ENCODE results near the gene IQCH.

Gene IQCH

GRCh38 chr15:67547836-67548235 lies 293.2 kb downstream of the IQCH start:
- Histone ChIP-seq H2AFZ (ENCODE audit: low read depth) (no peak overlapping the region), H3K4me2 (no peak overlapping the region), H3K4me1 (ENCODE audit: low read depth, poor library complexity, severe bottlenecking) (peaks cover 5% of the 10 kb centered on the region), H4K20me1 (ENCODE audit: insufficient read depth) (no peaks in the 10 kb centered on the region), H3K9ac (no peak overlapping the region), H3K36me3 (ENCODE audit: insufficient read depth) (no peaks in the 10 kb centered on the region), H3K27ac (no peak overlapping the region), H3K4me3 (IDR thresholded peaks at IDR 0.05; ENCODE audit: insufficient read depth, low read depth, low read length) (no peak overlapping the region), H3K27me3 (ENCODE audit: insufficient read depth, low read depth) (no peaks in the 10 kb centered on the region), H3K79me2 (ENCODE audit: insufficient read depth, low read depth) (no peaks in the 10 kb centered on the region)
- TF ChIP-seq, protein P1, sequence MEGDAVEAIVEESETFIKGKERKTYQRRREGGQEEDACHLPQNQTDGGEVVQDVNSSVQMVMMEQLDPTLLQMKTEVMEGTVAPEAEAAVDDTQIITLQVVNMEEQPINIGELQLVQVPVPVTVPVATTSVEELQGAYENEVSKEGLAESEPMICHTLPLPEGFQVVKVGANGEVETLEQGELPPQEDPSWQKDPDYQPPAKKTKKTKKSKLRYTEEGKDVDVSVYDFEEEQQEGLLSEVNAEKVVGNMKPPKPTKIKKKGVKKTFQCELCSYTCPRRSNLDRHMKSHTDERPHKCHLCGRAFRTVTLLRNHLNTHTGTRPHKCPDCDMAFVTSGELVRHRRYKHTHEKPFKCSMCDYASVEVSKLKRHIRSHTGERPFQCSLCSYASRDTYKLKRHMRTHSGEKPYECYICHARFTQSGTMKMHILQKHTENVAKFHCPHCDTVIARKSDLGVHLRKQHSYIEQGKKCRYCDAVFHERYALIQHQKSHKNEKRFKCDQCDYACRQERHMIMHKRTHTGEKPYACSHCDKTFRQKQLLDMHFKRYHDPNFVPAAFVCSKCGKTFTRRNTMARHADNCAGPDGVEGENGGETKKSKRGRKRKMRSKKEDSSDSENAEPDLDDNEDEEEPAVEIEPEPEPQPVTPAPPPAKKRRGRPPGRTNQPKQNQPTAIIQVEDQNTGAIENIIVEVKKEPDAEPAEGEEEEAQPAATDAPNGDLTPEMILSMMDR (conservative IDR thresholded peaks at IDR 0.05; ENCODE audit: low read depth, low read length), result no peak

DNA sequence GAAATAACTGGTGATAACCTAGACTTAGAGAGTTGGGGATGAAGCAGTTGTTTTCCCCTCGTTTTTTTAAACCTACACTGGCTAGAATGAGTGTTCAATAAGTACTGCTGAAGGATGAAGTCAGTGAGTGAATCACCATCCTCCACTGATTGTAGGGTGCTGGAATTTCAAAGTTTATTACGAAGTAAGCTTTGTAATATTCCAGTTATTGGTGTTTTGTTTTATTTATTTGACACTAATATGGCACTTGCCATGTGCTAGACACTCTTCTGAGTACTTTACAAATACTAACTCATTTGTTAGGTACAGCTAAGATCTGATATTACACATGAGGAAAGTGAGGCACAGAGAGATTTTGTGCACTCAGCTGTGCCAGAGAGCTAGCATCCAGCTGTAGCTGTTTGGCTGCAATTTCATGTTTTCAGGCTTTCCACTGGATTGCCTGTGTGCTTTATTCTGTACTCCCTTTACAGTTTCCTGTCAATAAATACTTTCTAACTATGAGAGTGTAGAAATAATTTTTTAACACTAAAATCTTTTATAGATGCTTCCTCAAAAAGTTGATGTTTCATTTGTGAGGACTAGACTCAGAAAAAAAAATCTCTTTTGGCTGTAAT lies 293.8 kb downstream of the IQCH start:
- Histone ChIP-seq H3K27ac (no peak overlapping the region), H3K4me1 (ENCODE audit: low read depth, poor library complexity, severe bottlenecking) (peaks cover under 1% of the 10 kb centered on the region), H3K4me3 (IDR thresholded peaks at IDR 0.05; ENCODE audit: insufficient read depth, low read depth, low read length) (no peak overlapping the region)

DNA sequence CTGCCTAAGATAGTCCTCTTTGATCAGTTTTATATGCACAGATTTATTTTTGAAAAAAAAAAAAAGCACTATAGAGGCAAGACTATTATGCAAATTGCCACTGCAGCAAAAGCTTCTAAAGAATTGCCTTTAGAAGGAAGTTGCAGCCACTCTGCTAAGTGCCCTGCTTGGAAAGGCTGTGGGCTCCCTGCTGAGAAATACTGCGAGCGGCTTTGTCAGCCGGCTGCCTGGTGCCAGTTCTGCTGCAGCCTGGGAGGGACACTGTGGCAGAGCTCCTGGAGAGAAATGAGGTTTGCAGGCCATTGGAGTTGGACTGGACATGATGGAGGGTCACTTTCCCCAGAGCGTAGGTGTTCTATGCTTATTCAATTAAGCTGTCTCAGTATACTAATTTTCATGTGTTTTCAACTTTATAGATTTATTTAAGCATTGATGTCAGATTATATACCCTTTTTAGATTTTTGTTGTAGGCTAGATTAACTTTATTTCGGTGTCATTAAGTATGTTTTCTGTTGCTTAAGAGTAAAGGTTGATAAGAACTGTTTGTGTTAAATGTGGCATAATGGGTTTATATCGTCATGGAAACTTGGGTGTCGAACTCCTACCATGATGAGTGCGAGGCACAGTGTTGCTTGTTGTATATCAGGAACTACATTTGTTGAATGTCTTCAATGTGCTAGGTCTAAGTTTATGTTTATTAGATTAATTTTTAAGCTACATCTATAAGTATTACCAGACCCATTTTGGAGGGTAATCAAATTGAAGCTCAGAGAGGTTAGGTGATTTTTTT lies 294.5 kb downstream of the IQCH start:
- H4K20me1 ChIP-seq (ENCODE audit: insufficient read depth), result no peaks in the 10 kb centered on the region
- H3K36me3 ChIP-seq (ENCODE audit: insufficient read depth), result no peaks in the 10 kb centered on the region
- no peak overlapping the region for H3K9ac ChIP-seq
- no peaks in the 10 kb centered on the region for H3K4me1 ChIP-seq (ENCODE audit: low read depth, poor library complexity, severe bottlenecking)
- no peak overlapping the region for H3K4me3 ChIP-seq (IDR thresholded peaks at IDR 0.05; ENCODE audit: insufficient read depth, low read depth, low read length)
- H3K27me3 ChIP-seq (ENCODE audit: insufficient read depth, low read depth), result no peaks in the 10 kb centered on the region
- H3K79me2 ChIP-seq (ENCODE audit: insufficient read depth, low read depth), result no peaks in the 10 kb centered on the region
- H3K27ac ChIP-seq, result no peak overlapping the region
- TF ChIP-seq, protein P1 (conservative IDR thresholded peaks at IDR 0.05; ENCODE audit: low read depth, low read length), result no peak
- no peak overlapping the region for H3K4me2 ChIP-seq
- no peak overlapping the region for H2AFZ ChIP-seq (ENCODE audit: low read depth)

More for the DNA sequence above, 293.8 kb downstream of the IQCH start:
- TF ChIP-seq, protein P1 (conservative IDR thresholded peaks at IDR 0.05; ENCODE audit: low read depth, low read length), result no peak
- H3K4me2 ChIP-seq, result no peak overlapping the region
- H4K20me1 ChIP-seq (ENCODE audit: insufficient read depth), result no peaks in the 10 kb centered on the region
- no peak overlapping the region for H2AFZ ChIP-seq (ENCODE audit: low read depth)
- no peak overlapping the region for H3K9ac ChIP-seq
- H3K27me3 ChIP-seq (ENCODE audit: insufficient read depth, low read depth), result no peaks in the 10 kb centered on the region
- H3K36me3 ChIP-seq (ENCODE audit: insufficient read depth), result no peaks in the 10 kb centered on the region
- H3K79me2 ChIP-seq (ENCODE audit: insufficient read depth, low read depth), result no peaks in the 10 kb centered on the region

GRCh38 chr15:67549736-67550135 lies 295.1 kb downstream of the IQCH start:
- Histone ChIP-seq H3K27me3 (ENCODE audit: insufficient read depth, low read depth) (no peaks in the 10 kb centered on the region), H3K9ac (no peak overlapping the region), H2AFZ (ENCODE audit: low read depth) (no peak overlapping the region), H4K20me1 (ENCODE audit: insufficient read depth) (no peaks in the 10 kb centered on the region), H3K4me2 (no peak overlapping the region), H3K27ac (no peak overlapping the region), H3K4me1 (ENCODE audit: low read depth, poor library complexity, severe bottlenecking) (no peaks in the 10 kb centered on the region), H3K79me2 (ENCODE audit: insufficient read depth, low read depth) (no peaks in the 10 kb centered on the region), H3K36me3 (ENCODE audit: insufficient read depth) (no peaks in the 10 kb centered on the region), H3K4me3 (IDR thresholded peaks at IDR 0.05; ENCODE audit: insufficient read depth, low read depth, low read length) (no peak overlapping the region)
- TF ChIP-seq, protein P1 (conservative IDR thresholded peaks at IDR 0.05; ENCODE audit: low read depth, low read length), result no peak

All from KMS-11 (cell line).